Activated naive CD4-positive, alpha-beta T cell treated with anti-CD3 and anti-CD28 coated beads for 36 hours (primary cell): ENCODE results near the gene MAT2B. TPM values are rescaled to one million over a fixed set of nuclear protein-coding genes. Genes with fewer than 3 reads are reported as not detected.

Experiments
- CTCF ChIA-PET: fragments of 350-600 bp; sonication (Branson Sonifier 250); formaldehyde crosslinking; loops from one replicate; lab custom pipeline; 2021; ENCODE audit warnings: antibody characterized with exemption; lab: Charles Lee
- DNase-seq: peaks from one replicate; pipeline ENCODE4 v3.0.0-alpha.2; 2020
- H3K27ac Mint-ChIP-seq: one replicate; pipeline ENCODE4 v1.8.0; 2021; ENCODE audit warnings: mild to moderate bottlenecking, mixed read lengths
- H3K27me3 Mint-ChIP-seq: one replicate; pipeline ENCODE4 v1.8.0; 2021; ENCODE audit warnings: low read depth, mixed read lengths
- H3K36me3 Mint-ChIP-seq: one replicate; pipeline ENCODE4 v1.8.0; 2021; ENCODE audit warnings: low read depth, mixed read lengths
- H3K4me1 Mint-ChIP-seq: one replicate; pipeline ENCODE4 v1.8.0; 2021; ENCODE audit warnings: low read depth, mixed read lengths
- H3K4me3 Mint-ChIP-seq: one replicate; pipeline ENCODE4 v1.8.0; 2021; ENCODE audit warnings: mild to moderate bottlenecking, moderate library complexity, mixed read lengths
- H3K9me3 Mint-ChIP-seq: one replicate; pipeline ENCODE4 v1.8.0; 2021; ENCODE audit warnings: mixed read lengths
- intact Hi-C: fragments of 100-400 bp; cut with micrococcal nuclease; formaldehyde crosslinking; loops from one replicate; pipeline ENCODE4 v1.15.1; 2023
- total RNA-seq, 2 experiments: library from RNA; stranded (reverse); gene quantifications; one replicate each; pipeline ENCODE4 v1.2.3, GENCODE V29; 2021

Gene MAT2B
- 10 to 100 TPM; 87.6 to 88.7 TPM for total RNA-seq

- peak; percentile 95 for DNase-seq
- intact Hi-C loops: loop anchor here (1.0 kb wide), 3 partner anchors 45 to 68 kb away; partner anchors contain the start of genes CCNG1, HMMR and NUDCD2
- Mint-ChIP-seq H3K9me3 (no peaks in the 10 kb centered on the region), H3K36me3 (peaks cover 10% of the 10 kb centered on the region), H3K4me3 (peak within 1 kb of the TSS; percentile 85), H3K4me1 (peaks cover 32% of the 10 kb centered on the region), H3K27ac (peak within 1 kb of the TSS; percentile 98), H3K27me3 (no peaks in the 10 kb centered on the region)
- CTCF ChIA-PET: interaction anchor here (0.7 to 2.0 kb wide), 4 partner anchors 11 to 46 kb away, joined by 3 to 6 read pairs (median 4); partner anchors contain the start of genes HMMR and NUDCD2
Observed at GRCh38 chr5:163505368-163506094, at the start of gene MAT2B. TSS of gene MAT2B (plus strand) at chr5:163505619. CDS start at chr5:163505687, 68 bp downstream.

GRCh38 chr5:163456029-163456589 lies 49.3 kb upstream of the MAT2B start:
- DNase-seq: no peak
- Mint-ChIP-seq H3K27ac (no peak overlapping the region), H3K27me3 (no peaks in the 10 kb centered on the region), H3K4me1 (peaks cover 22% of the 10 kb centered on the region), H3K4me3 (no peak overlapping the region), H3K36me3 (peaks cover 39% of the 10 kb centered on the region), H3K9me3 (no peaks in the 10 kb centered on the region)
- intact Hi-C loops: no loop called here
- CTCF ChIA-PET: interaction anchor here (1.2 kb wide), 1 partner anchor 17 kb away, joined by 3 read pairs; no protein-coding TSS in a partner anchor

DNA sequence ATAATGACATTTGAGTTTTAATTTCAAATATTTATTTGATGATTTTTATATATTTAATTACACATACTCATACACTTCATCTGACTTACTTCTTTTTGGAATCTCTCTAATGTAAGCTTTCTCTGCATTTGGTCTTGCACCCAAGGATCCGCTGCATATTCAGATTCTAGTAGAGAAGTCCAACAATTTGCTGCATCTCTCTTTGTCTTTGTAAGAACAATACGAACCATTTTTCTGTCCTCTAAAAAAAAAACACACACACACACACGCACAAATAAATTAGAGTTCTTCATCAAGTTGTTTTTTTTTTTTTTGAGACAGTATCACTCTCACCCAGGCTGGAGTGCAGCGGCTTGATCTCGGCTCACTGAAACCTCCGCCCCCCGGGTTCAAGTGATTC lies 48.6 kb upstream of the MAT2B start:
- H3K27me3 Mint-ChIP-seq: no peaks in the 10 kb centered on the region
- no peak for DNase-seq
- no peak overlapping the region for H3K27ac Mint-ChIP-seq
- peaks cover 22% of the 10 kb centered on the region for H3K4me1 Mint-ChIP-seq
- H3K36me3 Mint-ChIP-seq: peaks cover 38% of the 10 kb centered on the region
- H3K9me3 Mint-ChIP-seq: no peaks in the 10 kb centered on the region
- intact Hi-C loops: no loop called here
- H3K4me3 Mint-ChIP-seq: no peak overlapping the region
- CTCF ChIA-PET: interaction anchor here (1.2 kb wide), 1 partner anchor 16 kb away, joined by 3 read pairs; no protein-coding TSS in a partner anchor

DNA sequence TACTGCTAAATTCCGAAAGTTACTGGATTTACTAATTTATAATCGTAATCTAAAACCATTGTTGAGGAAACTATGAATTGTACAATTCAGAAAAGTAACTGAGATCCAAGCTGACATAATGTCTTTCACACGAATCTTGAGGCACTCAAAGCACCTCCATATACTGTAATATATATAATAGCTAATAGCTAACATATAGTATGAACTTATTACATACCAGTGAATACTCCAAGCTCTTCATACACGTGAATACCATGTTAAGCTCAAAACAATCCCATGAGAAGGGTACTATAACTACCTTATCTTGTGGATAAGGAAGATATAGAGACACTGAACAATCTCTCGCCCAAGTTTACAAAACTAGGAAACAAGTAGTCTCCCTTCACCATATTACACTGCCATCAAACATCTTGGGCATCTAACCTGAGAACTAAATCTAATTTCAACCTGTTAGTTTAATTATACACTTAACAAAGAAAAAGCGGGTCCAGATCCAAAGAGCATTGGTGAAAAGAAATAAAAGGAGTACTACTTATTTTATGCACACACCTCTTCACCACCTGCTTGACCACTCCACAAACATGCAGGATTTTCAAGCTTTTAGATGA lies 46.5 kb upstream of the MAT2B start:
- Mint-ChIP-seq H3K36me3 (peaks cover 32% of the 10 kb centered on the region), H3K27me3 (no peaks in the 10 kb centered on the region), H3K4me1 (peaks cover 28% of the 10 kb centered on the region), H3K27ac (peak overlapping the region; percentile 100), H3K4me3 (peak overlapping the region; percentile 94), H3K9me3 (no peaks in the 10 kb centered on the region)
- intact Hi-C loops: loop anchor here (1.0 kb wide), 1 partner anchor 9 kb away; no protein-coding TSS in a partner anchor
- CTCF ChIA-PET: interaction anchor here (1.0 to 3.1 kb wide), 6 partner anchors 14 to 50 kb away, joined by 3 to 18 read pairs (median 5); partner anchors contain the start of gene MAT2B
- DNase-seq: no peak

DNA sequence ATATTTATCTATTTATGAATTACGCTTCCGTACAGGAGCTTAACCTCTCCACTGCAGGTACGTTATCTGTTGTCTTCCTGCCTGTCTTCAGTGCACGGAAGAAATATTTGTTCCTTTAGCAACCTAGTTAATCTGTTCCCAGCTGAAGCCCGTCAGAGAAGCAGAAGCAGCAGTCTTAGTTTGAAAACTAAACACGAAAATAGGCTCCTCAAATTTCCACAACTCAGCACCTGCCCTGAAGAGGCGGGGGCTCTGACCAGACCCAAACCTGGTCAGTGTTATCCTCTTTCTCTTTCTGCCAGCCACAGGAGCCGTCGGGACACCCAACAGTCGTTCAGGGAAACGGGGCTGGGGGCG lies 46.0 kb upstream of the MAT2B start:
- Mint-ChIP-seq H3K27ac (peak overlapping the region; percentile 100), H3K9me3 (no peaks in the 10 kb centered on the region), H3K36me3 (peaks cover 38% of the 10 kb centered on the region), H3K4me3 (peak overlapping the region; percentile 94), H3K4me1 (peaks cover 28% of the 10 kb centered on the region), H3K27me3 (no peaks in the 10 kb centered on the region)
- DNase-seq: no peak
- CTCF ChIA-PET: interaction anchor here (1.0 to 3.1 kb wide), 6 partner anchors 9 to 49 kb away, joined by 3 to 18 read pairs (median 4); partner anchors contain the start of gene MAT2B
- intact Hi-C loops: loop anchor here (1.0 kb wide), 1 partner anchor 9 kb away; no protein-coding TSS in a partner anchor

- CTCF ChIA-PET: interaction anchor here (0.6 to 3.1 kb wide), 8 partner anchors 8 to 50 kb away, joined by 3 to 18 read pairs (median 4); partner anchors contain the start of gene MAT2B
- intact Hi-C loops: loop anchor here (1.0 kb wide), 3 partner anchors 10 to 45 kb away; partner anchors contain the start of genes CCNG1 and MAT2B
- peaks cover 40% of the 10 kb centered on the region for H3K36me3 Mint-ChIP-seq
- peaks cover 28% of the 10 kb centered on the region for H3K4me1 Mint-ChIP-seq
- H3K4me3 Mint-ChIP-seq: peak within 1 kb of the TSS; percentile 94
- H3K9me3 Mint-ChIP-seq: no peaks in the 10 kb centered on the region
- DNase-seq: peak; percentile 96
- H3K27me3 Mint-ChIP-seq: no peaks in the 10 kb centered on the region
- peak within 1 kb of the TSS; percentile 100 for H3K27ac Mint-ChIP-seq
Observed at GRCh38 chr5:163459819-163460561, 45.4 kb upstream of the MAT2B start, which contains the start of gene NUDCD2. TSS of gene NUDCD2 (minus strand) at chr5:163460102. CDS start at chr5:163460050, 52 bp downstream.

DNA sequence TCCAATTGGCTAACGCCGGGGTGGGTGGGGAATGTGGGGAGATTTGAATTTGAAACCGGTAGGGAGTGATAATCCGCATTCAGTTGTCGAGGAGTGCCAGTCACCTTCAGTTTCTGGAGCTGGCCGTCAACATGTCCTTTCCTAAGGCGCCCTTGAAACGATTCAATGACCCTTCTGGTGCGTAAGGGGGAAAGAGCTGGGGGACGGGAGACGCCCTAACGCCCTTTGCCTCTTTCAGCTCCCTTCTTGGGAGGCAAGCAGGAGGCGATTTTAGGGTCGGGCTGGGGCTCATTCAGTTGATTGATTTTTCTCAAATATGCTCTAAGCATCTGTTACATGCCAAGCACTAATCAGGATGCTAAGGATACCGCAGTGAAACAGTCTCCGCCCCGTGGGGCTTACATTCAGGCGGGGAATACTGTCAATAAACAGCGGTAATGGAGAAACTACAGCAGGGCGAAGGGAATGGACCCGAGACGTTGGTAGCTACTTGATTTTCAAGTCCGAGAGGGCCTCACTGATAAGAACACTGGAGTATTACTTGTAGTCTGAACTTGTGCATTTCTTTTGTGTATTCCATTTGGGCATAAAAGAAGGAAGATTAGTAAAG lies 44.8 kb upstream of the MAT2B start, which contains the start of gene HMMR:
TSS of gene HMMR (plus strand) at position 71 of the 610 bp plus-strand sequence. CDS start at position 132, 61 bp downstream.
- peaks cover 36% of the 10 kb centered on the region for H3K36me3 Mint-ChIP-seq

DNA sequence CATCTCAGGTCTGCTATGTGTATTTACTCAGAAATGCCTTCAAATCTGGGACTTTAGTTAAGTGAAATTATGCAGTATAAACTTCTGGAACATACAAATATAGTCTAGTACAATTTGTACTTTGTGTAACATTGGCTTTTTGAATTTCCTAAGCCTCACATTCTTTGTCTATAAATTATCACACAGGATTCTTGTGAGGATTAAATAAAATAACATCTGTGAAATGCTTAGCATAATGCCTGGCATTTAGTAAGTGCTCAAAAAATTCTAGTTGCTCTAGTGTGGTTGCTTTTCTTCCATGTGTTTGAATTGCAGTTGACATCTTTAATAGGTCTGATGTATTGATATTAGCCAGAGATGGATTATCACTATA lies 42.4 kb upstream of the MAT2B start:
- no peaks in the 10 kb centered on the region for H3K27me3 Mint-ChIP-seq

More for the DNA sequence above, 44.8 kb upstream of the MAT2B start, which contains the start of gene HMMR:
- DNase-seq: no peak
- Mint-ChIP-seq H3K9me3 (no peaks in the 10 kb centered on the region), H3K27me3 (no peaks in the 10 kb centered on the region), H3K4me3 (peak within 1 kb of the TSS; percentile 94), H3K27ac (peak within 1 kb of the TSS; percentile 100), H3K4me1 (peaks cover 26% of the 10 kb centered on the region)
- intact Hi-C loops: loop anchor here (1.0 kb wide), 2 partner anchors 23 to 45 kb away; partner anchors contain the start of genes CCNG1 and MAT2B
- CTCF ChIA-PET: interaction anchor here (0.6 to 3.1 kb wide), 12 partner anchors 8 to 50 kb away, joined by 3 to 18 read pairs (median 4); partner anchors contain the start of gene MAT2B

DNA sequence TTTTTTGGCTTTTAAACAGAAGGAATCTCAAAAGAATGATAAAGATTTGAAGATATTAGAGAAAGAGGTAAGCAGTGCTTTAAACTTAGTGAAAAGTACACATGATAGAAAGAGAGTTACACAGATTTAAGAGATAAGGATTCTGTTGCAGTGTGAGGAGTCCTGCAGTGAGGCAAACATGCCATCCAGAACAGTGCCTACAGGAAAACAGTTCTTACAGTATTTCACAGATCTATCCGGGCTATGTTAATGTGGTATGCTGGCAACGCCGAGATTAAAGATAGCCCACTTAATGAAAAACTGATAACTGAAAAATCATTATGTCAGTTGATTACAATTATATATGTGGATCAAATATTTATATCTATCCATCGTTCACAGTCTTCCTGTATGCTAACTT lies 37.7 kb upstream of the MAT2B start:
- Mint-ChIP-seq H3K36me3 (peaks cover 40% of the 10 kb centered on the region), H3K9me3 (no peaks in the 10 kb centered on the region), H3K4me3 (no peak overlapping the region), H3K4me1 (peaks cover 4% of the 10 kb centered on the region), H3K27ac (no peak overlapping the region), H3K27me3 (no peaks in the 10 kb centered on the region)
- DNase-seq: no peak
- CTCF ChIA-PET: no interaction called here
- intact Hi-C loops: no loop called here

More for the DNA sequence above, 42.4 kb upstream of the MAT2B start:
- Mint-ChIP-seq H3K27ac (no peak overlapping the region), H3K4me1 (peaks cover 9% of the 10 kb centered on the region), H3K36me3 (peaks cover 30% of the 10 kb centered on the region), H3K9me3 (no peaks in the 10 kb centered on the region), H3K4me3 (no peak overlapping the region)
- intact Hi-C loops: no loop called here
- DNase-seq: no peak
- CTCF ChIA-PET: interaction anchor here (1.1 to 1.2 kb wide), 2 partner anchors 10 to 25 kb away, joined by 3 to 5 read pairs; partner anchors contain the start of gene CCNG1

GRCh38 chr5:163473635-163474243 lies 31.7 kb upstream of the MAT2B start:
- Mint-ChIP-seq H3K27me3 (no peaks in the 10 kb centered on the region), H3K9me3 (no peaks in the 10 kb centered on the region), H3K4me3 (no peak overlapping the region), H3K4me1 (peaks cover 2% of the 10 kb centered on the region), H3K27ac (no peak overlapping the region), H3K36me3 (peaks cover 48% of the 10 kb centered on the region)
- DNase-seq: no peak
- CTCF ChIA-PET: interaction anchor here (0.6 to 1.5 kb wide), 8 partner anchors 11 to 1104 kb away, joined by 3 to 5 read pairs (median 3); no protein-coding TSS in a partner anchor
- intact Hi-C loops: loop anchor here (1.0 kb wide), 1 partner anchor 30 kb away; no protein-coding TSS in a partner anchor
